A549 (cell line): Measurements from ENCODE around the gene HSPA4L. TPM values are rescaled to one million over a fixed set of nuclear protein-coding genes. Genes with fewer than 3 reads are reported as not detected.

Source experiments
- ATAC-seq, 2 experiments: fragments of 200-7000 bp in 1 of 2; fragments of >200 bp in 1 of 2; cut with Nextera tagmentation in 1 of 2; cut with Tn5 transposase in 1 of 2; 3 replicates each; pipeline versions ENCODE4 v1.8.0 to v1.9.1; 2018 to 2020; ENCODE audit warnings: mild to moderate bottlenecking in 1 of 2, moderate library complexity in 1 of 2
- CTCF ChIA-PET: fragments of 300-600 bp; sonication (Branson Sonifier 250); formaldehyde crosslinking; extraction: SDS; loops from one replicate; lab custom pipeline; 2021; ENCODE audit warnings: antibody characterized with exemption, inconsistent platforms; lab: Yijun Ruan, JAX
- POLR2A ChIA-PET: fragments of 350-600 bp; formaldehyde crosslinking; extraction: SDS; loops from one replicate; lab custom pipeline; 2021; ENCODE audit warnings: antibody characterized with exemption, inconsistent platforms; lab: Yijun Ruan, JAX
- DNase-seq, 2 experiments: peaks; one replicate each; pipeline versions ENCODE4 v3.0.0 to v3.0.0-alpha.2; 2011 to 2016; ENCODE audit warnings: low read depth in 1 of 2, low spot score in 1 of 2
- FAIRE-seq: peaks from 2 replicates; lab custom pipeline; 2011; peaks lifted over from hg19 to GRCh38; lab: Jason Lieb, UNC
- H3K27ac ChIP-seq, 2 experiments: fragments of >200 bp; sonication (Bioruptor Twin); formaldehyde crosslinking; 3 replicates each; pipeline ENCODE4 v1.5.1; 2016 to 2017
- H3K4me1 ChIP-seq: fragments of >200 bp; sonication (Bioruptor Twin); formaldehyde crosslinking; 3 replicates; pipeline ENCODE4 v1.6.1; 2016
- H3K4me2 ChIP-seq: fragments of >200 bp; sonication (Bioruptor Twin); formaldehyde crosslinking; 3 replicates; pipeline ENCODE4 v1.6.1; 2016
- H3K4me3 ChIP-seq: fragments of >200 bp; sonication (Bioruptor Twin); formaldehyde crosslinking; 3 replicates; pipeline ENCODE4 v1.5.1; 2016
- H3K9me3 ChIP-seq: fragments of >200 bp; sonication (Bioruptor Twin); formaldehyde crosslinking; 3 replicates; pipeline ENCODE4 v1.6.1; 2016
- CHD4 ChIP-seq: fragments of 200-600 bp; sonication (generic); IDR thresholded peaks from 2 replicates; pipeline ENCODE4 v1.6.1; 2016; ENCODE audit warnings: antibody characterized with exemption, mild to moderate bottlenecking, borderline replicate concordance
- EHF ChIP-seq: fragments of 250-450 bp; sonication (Bioruptor Pico); IDR thresholded peaks from 2 replicates; pipeline ENCODE4 v1.5.0; 2020; ENCODE audit warnings: mild to moderate bottlenecking
- EHMT2 ChIP-seq: fragments of 200-600 bp; sonication (generic); IDR thresholded peaks from 2 replicates; pipeline ENCODE4 v1.6.1; 2016; ENCODE audit warnings: antibody characterized with exemption, low read depth, mild to moderate bottlenecking, moderate library complexity
- FOSL2 ChIP-seq, 2 experiments: fragments of 450-650 bp in 1 of 2; fragments of >200 bp in 1 of 2; sonication (Bioruptor Twin) in 1 of 2; formaldehyde crosslinking; IDR thresholded peaks; 2 replicates each; pipeline versions ENCODE4 v1.5.0 to v1.6.1; 2016 to 2020; ENCODE audit warnings: mild to moderate bottlenecking in 1 of 2, moderate library complexity in 1 of 2
- GATA3 ChIP-seq: IDR thresholded peaks from 2 replicates; pipeline ENCODE4 v1.6.1; 2012; ENCODE audit warnings: borderline replicate concordance
- HEYL ChIP-seq: fragments of 250-450 bp; sonication (Bioruptor Pico); IDR thresholded peaks from 2 replicates; pipeline ENCODE4 v1.8.0; 2021; ENCODE audit warnings: mild to moderate bottlenecking, moderate library complexity
- HMGXB4 ChIP-seq: fragments of 250-450 bp; sonication (Bioruptor Pico); IDR thresholded peaks from 2 replicates; pipeline ENCODE4 v1.5.0; 2021; ENCODE audit warnings: mild to moderate bottlenecking, moderate library complexity, borderline replicate concordance
- HOXB13 ChIP-seq: fragments of 250-450 bp; sonication (Bioruptor Pico); IDR thresholded peaks from 2 replicates; pipeline ENCODE4 v1.5.0; 2020; ENCODE audit warnings: low read depth, mild to moderate bottlenecking, moderate library complexity
- KDM5A ChIP-seq: fragments of 200-600 bp; sonication (generic); IDR thresholded peaks from 2 replicates; pipeline ENCODE4 v1.6.1; 2016; ENCODE audit warnings: antibody characterized with exemption, mild to moderate bottlenecking
- MAFK ChIP-seq: fragments of 450-650 bp; IDR thresholded peaks from 2 replicates; pipeline ENCODE4 v1.6.1; 2014; ENCODE audit not compliant: partially characterized antibody
- NPAS2 ChIP-seq: fragments of 250-450 bp; sonication (Bioruptor Pico); IDR thresholded peaks from 2 replicates; pipeline ENCODE4 v1.8.0; 2022; ENCODE audit warnings: mild to moderate bottlenecking, moderate library complexity, borderline replicate concordance
- NR3C1 ChIP-seq: fragments of >200 bp; sonication (Bioruptor Twin); formaldehyde crosslinking; IDR thresholded peaks from 3 replicates; pipeline ENCODE4 v1.6.1; 2017
- PBX3 ChIP-seq: IDR thresholded peaks from 2 replicates; pipeline ENCODE4 v1.6.1; 2012
- PHF8 ChIP-seq: fragments of 200-600 bp; sonication (generic); IDR thresholded peaks from 2 replicates; pipeline ENCODE4 v1.6.1; 2016; ENCODE audit warnings: low read depth, mild to moderate bottlenecking, antibody characterized with exemption, moderate library complexity, borderline replicate concordance
- POLR2A ChIP-seq: IDR thresholded peaks from 2 replicates; pipeline ENCODE4 v1.6.1; 2012; ENCODE audit warnings: mild to moderate bottlenecking, low read length
- RFX5 ChIP-seq: fragments of 450-650 bp; IDR thresholded peaks from 2 replicates; pipeline ENCODE4 v1.7.1; 2014; ENCODE audit warnings: antibody characterized with exemption, mild to moderate bottlenecking, moderate library complexity
- RNF2 ChIP-seq: fragments of 200-600 bp; sonication (generic); IDR thresholded peaks from 2 replicates; pipeline ENCODE4 v1.6.1; 2016; ENCODE audit warnings: low read depth, mild to moderate bottlenecking, antibody characterized with exemption, moderate library complexity, borderline replicate concordance
- ZC3H11A ChIP-seq: fragments of 450-650 bp; IDR thresholded peaks from 2 replicates; pipeline ENCODE4 v1.6.1; 2014; ENCODE audit warnings: antibody characterized with exemption, mild to moderate bottlenecking
- ZSCAN20 ChIP-seq: fragments of 250-450 bp; sonication (Bioruptor Pico); IDR thresholded peaks from 2 replicates; pipeline ENCODE4 v1.8.0; 2022; ENCODE audit warnings: mild to moderate bottlenecking, moderate library complexity
- WGBS: methylation state at CpG from one replicate; pipeline ENCODE4 v1.1.6; 2017; ENCODE audit errors: missing lambda C conversion rate; 5-methylcytosine and 5-hydroxymethylcytosine counted together
- polyA plus RNA-seq, 4 experiments: library from polyadenylated mRNA; depleted of rRNA in 3 of 4; stranded (reverse); fragments of >200 nt; fragmentation: RNase III in 1 of 4; extraction: RNeasy Plus Mini Kit Qiagen cat#74134 plus additional on column Dnase treatment in 1 of 4; gene quantifications; 2 replicates in 3 of 4; 3 replicates in 1 of 4; pipeline ENCODE4 v1.2.3, GENCODE V29; 2011 to 2017
- TF ChIP-seq, protein P1 (sequence below): fragments of 150-350 bp; IDR thresholded peaks from 2 replicates; pipeline ENCODE4 v1.6.1; 2014; ENCODE audit warnings: low read depth, mild to moderate bottlenecking, low read length
- TF ChIP-seq, protein P2 (sequence below): fragments of >200 bp; sonication (Bioruptor Twin); formaldehyde crosslinking; IDR thresholded peaks from 3 replicates; pipeline ENCODE4 v1.5.1; 2016
- TF ChIP-seq, protein P3 (sequence below): fragments of 200-600 bp; sonication (generic); IDR thresholded peaks from 2 replicates; pipeline ENCODE4 v1.6.1; 2016; ENCODE audit warnings: antibody characterized with exemption, mild to moderate bottlenecking, moderate library complexity

The HSPA4L gene
- polyA plus RNA-seq, 2 of the 4 experiments (the other 2 are of a cell fraction): 10.9 to 12.1 TPM

DNA sequence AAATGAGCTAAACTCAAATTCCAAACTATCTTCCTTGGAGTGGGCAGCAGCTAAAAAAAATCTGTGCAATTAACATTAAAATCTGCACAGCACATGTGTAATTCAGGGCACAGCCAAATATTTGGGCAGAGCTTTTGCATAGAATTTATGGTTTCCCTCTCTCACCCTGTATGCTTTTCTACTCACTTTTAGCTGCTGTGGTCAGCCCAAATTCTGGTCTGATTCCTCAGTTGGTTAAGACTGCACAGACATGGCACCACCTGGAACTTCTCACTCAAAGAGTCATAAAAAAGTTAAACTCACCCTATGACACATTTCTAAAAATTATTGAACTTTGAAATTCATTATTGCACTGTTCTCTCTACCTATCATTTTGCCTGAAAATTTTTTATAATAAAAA is 93.7 kb downstream of the HSPA4L start (continued):
- TF ChIP-seq RNF2 (no peak), NR3C1 (no peak), PBX3 (no peak)
- TF ChIP-seq, protein P1, sequence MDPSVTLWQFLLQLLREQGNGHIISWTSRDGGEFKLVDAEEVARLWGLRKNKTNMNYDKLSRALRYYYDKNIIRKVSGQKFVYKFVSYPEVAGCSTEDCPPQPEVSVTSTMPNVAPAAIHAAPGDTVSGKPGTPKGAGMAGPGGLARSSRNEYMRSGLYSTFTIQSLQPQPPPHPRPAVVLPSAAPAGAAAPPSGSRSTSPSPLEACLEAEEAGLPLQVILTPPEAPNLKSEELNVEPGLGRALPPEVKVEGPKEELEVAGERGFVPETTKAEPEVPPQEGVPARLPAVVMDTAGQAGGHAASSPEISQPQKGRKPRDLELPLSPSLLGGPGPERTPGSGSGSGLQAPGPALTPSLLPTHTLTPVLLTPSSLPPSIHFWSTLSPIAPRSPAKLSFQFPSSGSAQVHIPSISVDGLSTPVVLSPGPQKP: no peak

GRCh38 chr4:127880763-127881562 is 98.8 kb downstream of the HSPA4L start, which contains the start of gene PLK4:
PLK4 (plus strand) TSS chr4:127880893; CDS start chr4:127881135, 242 bp downstream.
- 1% methylated on average over 17 of the region's 70 CpGs for WGBS
- CTCF ChIA-PET: interaction anchor here (0.7 to 2.3 kb wide), 3 partner anchors 10 to 176 kb away, joined by 3 to 6 read pairs (median 4); partner anchors contain the start of genes ABHD18 and MFSD8
- peak within 1 kb of the TSS; percentile 80 for H3K4me3 ChIP-seq
- DNase-seq: peak; percentile 81 to 95
- ATAC-seq: peak; percentile 91 to 93
- POLR2A ChIA-PET: interaction anchor here (0.8 to 2.0 kb wide), 4 partner anchors 11 to 180 kb away, joined by 3 to 21 read pairs (median 8); partner anchors contain the start of genes ABHD18, HSPA4L, LARP1B and MFSD8
- H3K27ac ChIP-seq: peak within 1 kb of the TSS; percentile 91 to 95
- FAIRE-seq: no peak
- peak within 1 kb of the TSS; percentile 90 for H3K4me2 ChIP-seq
- peaks cover 10% of the 10 kb centered on the region for H3K4me1 ChIP-seq
- H3K9me3 ChIP-seq: no peaks in the 10 kb centered on the region
- TF ChIP-seq EHF (CRISPR knock-in tag) (no peak), CHD4 (no peak), ZSCAN20 (no peak), RFX5 (peak; percentile 77; the same call in 1 of the 2 replicates), KDM5A (peak; percentile 78), RNF2 (no peak), FOSL2 (IDR thresholded peaks at IDR 0.05) (no peak), FOSL2 (CRISPR knock-in tag; IDR thresholded peaks at IDR 0.05) (no peak), EHMT2 (no peak), MAFK (no peak), HOXB13 (CRISPR knock-in tag) (no peak), ZC3H11A (no peak), POLR2A (no peak; the same call in 1 of the 2 replicates), HMGXB4 (CRISPR knock-in tag) (no peak), HEYL (CRISPR knock-in tag) (no peak), NPAS2 (CRISPR knock-in tag) (no peak), GATA3 (no peak), PHF8 (peak; percentile 62; the same call in 1 of the 2 replicates), PBX3 (no peak; the same call in 1 of the 2 replicates)
- TF ChIP-seq, protein P2, sequence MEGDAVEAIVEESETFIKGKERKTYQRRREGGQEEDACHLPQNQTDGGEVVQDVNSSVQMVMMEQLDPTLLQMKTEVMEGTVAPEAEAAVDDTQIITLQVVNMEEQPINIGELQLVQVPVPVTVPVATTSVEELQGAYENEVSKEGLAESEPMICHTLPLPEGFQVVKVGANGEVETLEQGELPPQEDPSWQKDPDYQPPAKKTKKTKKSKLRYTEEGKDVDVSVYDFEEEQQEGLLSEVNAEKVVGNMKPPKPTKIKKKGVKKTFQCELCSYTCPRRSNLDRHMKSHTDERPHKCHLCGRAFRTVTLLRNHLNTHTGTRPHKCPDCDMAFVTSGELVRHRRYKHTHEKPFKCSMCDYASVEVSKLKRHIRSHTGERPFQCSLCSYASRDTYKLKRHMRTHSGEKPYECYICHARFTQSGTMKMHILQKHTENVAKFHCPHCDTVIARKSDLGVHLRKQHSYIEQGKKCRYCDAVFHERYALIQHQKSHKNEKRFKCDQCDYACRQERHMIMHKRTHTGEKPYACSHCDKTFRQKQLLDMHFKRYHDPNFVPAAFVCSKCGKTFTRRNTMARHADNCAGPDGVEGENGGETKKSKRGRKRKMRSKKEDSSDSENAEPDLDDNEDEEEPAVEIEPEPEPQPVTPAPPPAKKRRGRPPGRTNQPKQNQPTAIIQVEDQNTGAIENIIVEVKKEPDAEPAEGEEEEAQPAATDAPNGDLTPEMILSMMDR: no peak
- TF ChIP-seq, protein P1: no peak
- TF ChIP-seq, protein P3, sequence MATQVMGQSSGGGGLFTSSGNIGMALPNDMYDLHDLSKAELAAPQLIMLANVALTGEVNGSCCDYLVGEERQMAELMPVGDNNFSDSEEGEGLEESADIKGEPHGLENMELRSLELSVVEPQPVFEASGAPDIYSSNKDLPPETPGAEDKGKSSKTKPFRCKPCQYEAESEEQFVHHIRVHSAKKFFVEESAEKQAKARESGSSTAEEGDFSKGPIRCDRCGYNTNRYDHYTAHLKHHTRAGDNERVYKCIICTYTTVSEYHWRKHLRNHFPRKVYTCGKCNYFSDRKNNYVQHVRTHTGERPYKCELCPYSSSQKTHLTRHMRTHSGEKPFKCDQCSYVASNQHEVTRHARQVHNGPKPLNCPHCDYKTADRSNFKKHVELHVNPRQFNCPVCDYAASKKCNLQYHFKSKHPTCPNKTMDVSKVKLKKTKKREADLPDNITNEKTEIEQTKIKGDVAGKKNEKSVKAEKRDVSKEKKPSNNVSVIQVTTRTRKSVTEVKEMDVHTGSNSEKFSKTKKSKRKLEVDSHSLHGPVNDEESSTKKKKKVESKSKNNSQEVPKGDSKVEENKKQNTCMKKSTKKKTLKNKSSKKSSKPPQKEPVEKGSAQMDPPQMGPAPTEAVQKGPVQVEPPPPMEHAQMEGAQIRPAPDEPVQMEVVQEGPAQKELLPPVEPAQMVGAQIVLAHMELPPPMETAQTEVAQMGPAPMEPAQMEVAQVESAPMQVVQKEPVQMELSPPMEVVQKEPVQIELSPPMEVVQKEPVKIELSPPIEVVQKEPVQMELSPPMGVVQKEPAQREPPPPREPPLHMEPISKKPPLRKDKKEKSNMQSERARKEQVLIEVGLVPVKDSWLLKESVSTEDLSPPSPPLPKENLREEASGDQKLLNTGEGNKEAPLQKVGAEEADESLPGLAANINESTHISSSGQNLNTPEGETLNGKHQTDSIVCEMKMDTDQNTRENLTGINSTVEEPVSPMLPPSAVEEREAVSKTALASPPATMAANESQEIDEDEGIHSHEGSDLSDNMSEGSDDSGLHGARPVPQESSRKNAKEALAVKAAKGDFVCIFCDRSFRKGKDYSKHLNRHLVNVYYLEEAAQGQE: no peak
